Testis (tissue), 3 donors: ENCODE data around the gene IZUMO2. TPM values are rescaled to one million over a fixed set of nuclear protein-coding genes. Genes with fewer than 3 reads are reported as not detected.

ENCODE experiments used
- DNase-seq: peaks from one replicate; pipeline ENCODE4 v3.0.0-alpha.2; 2019
- H3K27ac ChIP-seq, 2 donors: fragments of 200-600 bp; sonication (generic); one replicate each; pipeline ENCODE4 v1.5.1; 2019
- H3K27me3 ChIP-seq: fragments of 200-600 bp; sonication (generic); one replicate; pipeline ENCODE4 v1.5.1; 2019
- H3K36me3 ChIP-seq: fragments of 200-600 bp; sonication (generic); one replicate; pipeline ENCODE4 v1.5.1; 2017; ENCODE audit warnings: low read depth; ENCODE audit errors: missing control alignments
- H3K4me1 ChIP-seq: fragments of 200-600 bp; sonication (generic); one replicate; pipeline ENCODE4 v1.5.1; 2019
- H3K4me3 ChIP-seq, 2 donors: fragments of 200-600 bp; sonication (generic); one replicate each; pipeline ENCODE4 v1.5.1; 2017 to 2019
- H3K9me3 ChIP-seq: fragments of 200-600 bp; sonication (generic); one replicate; pipeline ENCODE4 v1.5.1; 2017
- CTCF ChIP-seq, 3 experiments: fragments of 450-650 bp in 2 of 3; fragments of 200-600 bp in 1 of 3; sonication (generic) in 1 of 3; IDR thresholded peaks; one replicate each; pipeline ENCODE4 v1.5.1; 2016 to 2019; ENCODE audit warnings: antibody characterized with exemption in 3 of 3, mild to moderate bottlenecking in 2 of 3, moderate library complexity in 1 of 3
- POLR2A ChIP-seq: fragments of 450-650 bp; IDR thresholded peaks from one replicate; pipeline ENCODE4 v1.6.1; 2017; ENCODE audit warnings: antibody characterized with exemption, mild to moderate bottlenecking, moderate library complexity
- WGBS, 2 donors: methylation state at CpG; one replicate each; pipeline ENCODE4 v1.1.5; 2018; 5-methylcytosine and 5-hydroxymethylcytosine counted together
- intact Hi-C: fragments of 100-400 bp; cut with DNase I; formaldehyde crosslinking; loops from one replicate; pipeline ENCODE4 v1.15.1; 2023; ENCODE audit warnings: low total_unique reads
- polyA plus RNA-seq: library from polyadenylated mRNA; stranded (reverse); fragments of 350-450 nt; fragmentation: Illumina TruSeq; extraction: RNeasy Lipid Tissue Mini Kit (QIAGEN cat#74804); gene quantifications from one replicate; pipeline ENCODE4 v1.2.3, GENCODE V29; 2014; ENCODE audit warnings: low read depth, low replicate concordance; ENCODE audit not compliant: insufficient read depth
- total RNA-seq, 2 donors: library from RNA; depleted of rRNA; stranded (reverse); fragments of >200 nt; gene quantifications; one replicate each; pipeline ENCODE4 v1.2.3, GENCODE V29; 2016

The IZUMO2 gene
- total and polyA plus RNA-seq, 3 donors from 2014 or later, result 18.0 to 56.1 (median 37.3) TPM

- Histone ChIP-seq H3K9me3 (no peaks in the 10 kb centered on the region), H3K27me3 (no peaks in the 10 kb centered on the region), H3K36me3 (no peaks in the 10 kb centered on the region), H3K4me3 (no peak overlapping the region), H3K4me1 (no peaks in the 10 kb centered on the region), H3K27ac (no peak overlapping the region)
- 63 to 85% methylated on average over 1 of the region's 1 CpG for WGBS, 2 donors
- TF ChIP-seq POLR2A (no peak), CTCF (IDR thresholded peaks at IDR 0.05) (no peak)
- no peak for DNase-seq
- intact Hi-C loops, result no loop called here
Observed at GRCh38 chr19:50178320-50178719, 15.2 kb upstream of the IZUMO2 start.

GRCh38 chr19:50176775-50177174 lies 13.7 kb upstream of the IZUMO2 start:
- 57 to 72% methylated on average over 9 of the region's 9 CpGs for WGBS, 2 donors
- intact Hi-C loops, result no loop called here
- Histone ChIP-seq H3K36me3 (no peaks in the 10 kb centered on the region), H3K27ac (no peak overlapping the region), H3K27me3 (no peaks in the 10 kb centered on the region), H3K4me1 (no peaks in the 10 kb centered on the region), H3K9me3 (no peaks in the 10 kb centered on the region), H3K4me3 (peak overlapping the region in 1 of 2 donors; percentile 20)
- no peak for DNase-seq
- TF ChIP-seq POLR2A, result no peak
- no peak for TF ChIP-seq CTCF (IDR thresholded peaks at IDR 0.05)

- WGBS, 2 donors, result 65 to 72% methylated on average over 10 of the region's 10 CpGs
- no peaks in the 10 kb centered on the region for H3K4me1 ChIP-seq
Observed at GRCh38 chr19:50175924-50176323, 12.8 kb upstream of the IZUMO2 start.

GRCh38 chr19:50174100-50174793 lies 11.2 kb upstream of the IZUMO2 start:
- no peaks in the 10 kb centered on the region for H3K9me3 ChIP-seq
- intact Hi-C loops, result no loop called here
- WGBS, 2 donors, result 50 to 65% methylated on average over 5 of the region's 5 CpGs
- TF ChIP-seq POLR2A, result no peak
- TF ChIP-seq CTCF (IDR thresholded peaks at IDR 0.05), result no peak
- no peak overlapping the region for H3K4me3 ChIP-seq
- no peaks in the 10 kb centered on the region for H3K27me3 ChIP-seq
- H3K4me1 ChIP-seq, result no peaks in the 10 kb centered on the region
- DNase-seq, result no peak
- H3K27ac ChIP-seq, result no peak overlapping the region
- no peaks in the 10 kb centered on the region for H3K36me3 ChIP-seq

More at GRCh38 chr19:50175924-50176323, 12.8 kb upstream of the IZUMO2 start:
- intact Hi-C loops, result no loop called here
- peak overlapping the region; percentile 20 to 34 for H3K4me3 ChIP-seq
- no peaks in the 10 kb centered on the region for H3K36me3 ChIP-seq
- no peaks in the 10 kb centered on the region for H3K9me3 ChIP-seq
- no peak for DNase-seq
- no peaks in the 10 kb centered on the region for H3K27me3 ChIP-seq
- no peak overlapping the region for H3K27ac ChIP-seq
- TF ChIP-seq CTCF (IDR thresholded peaks at IDR 0.05) (no peak), POLR2A (no peak)

GRCh38 chr19:50173127-50173526 lies 10.0 kb upstream of the IZUMO2 start:
- Histone ChIP-seq H3K27me3 (no peaks in the 10 kb centered on the region), H3K9me3 (no peaks in the 10 kb centered on the region), H3K4me1 (no peaks in the 10 kb centered on the region), H3K4me3 (no peak overlapping the region), H3K27ac (no peak overlapping the region), H3K36me3 (no peaks in the 10 kb centered on the region)
- no peak for TF ChIP-seq POLR2A
- TF ChIP-seq CTCF (IDR thresholded peaks at IDR 0.05), result no peak
- intact Hi-C loops, result no loop called here
- WGBS, 2 donors, result 56 to 60% methylated on average over 8 of the region's 8 CpGs
- DNase-seq, result no peak
